GM18498 (cell line): ENCODE results near the gene SLC10A4.
"Not testable (repeated sequence)": the region's sequence is repeated elsewhere in the genome, so short reads cannot be mapped to it uniquely, and the experiment has no call there.

Experiments used
- ATAC-seq: cut with Tn5 transposase; IDR thresholded peaks from one replicate; pipeline ENCODE4 v1.9.1; 2021; ENCODE audit warnings: mild to moderate bottlenecking, moderate library complexity; ENCODE audit not compliant: unreplicated experiment

SLC10A4 gene, protein sequence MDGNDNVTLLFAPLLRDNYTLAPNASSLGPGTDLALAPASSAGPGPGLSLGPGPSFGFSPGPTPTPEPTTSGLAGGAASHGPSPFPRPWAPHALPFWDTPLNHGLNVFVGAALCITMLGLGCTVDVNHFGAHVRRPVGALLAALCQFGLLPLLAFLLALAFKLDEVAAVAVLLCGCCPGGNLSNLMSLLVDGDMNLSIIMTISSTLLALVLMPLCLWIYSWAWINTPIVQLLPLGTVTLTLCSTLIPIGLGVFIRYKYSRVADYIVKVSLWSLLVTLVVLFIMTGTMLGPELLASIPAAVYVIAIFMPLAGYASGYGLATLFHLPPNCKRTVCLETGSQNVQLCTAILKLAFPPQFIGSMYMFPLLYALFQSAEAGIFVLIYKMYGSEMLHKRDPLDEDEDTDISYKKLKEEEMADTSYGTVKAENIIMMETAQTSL

GRCh38 chr4:48483006-48483776, at the start of gene SLC10A4:
Gene SLC10A4, plus strand, starts transcription at chr4:48483343. Its CDS starts 219 bp downstream, at chr4:48483562.
- ATAC-seq: no peak

DNA sequence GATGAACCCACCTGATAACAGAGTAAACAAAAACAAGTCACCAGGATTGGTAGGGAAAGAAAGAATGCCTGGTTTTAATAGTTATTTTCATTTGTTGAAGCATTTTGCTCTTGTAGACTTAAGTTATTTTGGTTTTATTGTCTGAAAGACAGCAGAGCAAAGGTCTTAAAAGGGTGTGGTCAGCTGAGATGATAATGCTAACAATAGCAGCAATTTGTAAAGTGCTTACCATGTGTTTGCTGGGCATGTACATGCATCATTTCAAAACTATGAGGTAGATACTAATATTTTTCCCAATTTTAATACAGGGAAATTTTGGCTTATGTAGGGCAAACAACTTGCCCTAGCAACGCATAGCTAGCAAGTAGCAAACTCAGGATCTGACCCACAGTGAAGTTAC, 46.8 kb upstream of the SLC10A4 start:
- ATAC-seq: no peak

DNA sequence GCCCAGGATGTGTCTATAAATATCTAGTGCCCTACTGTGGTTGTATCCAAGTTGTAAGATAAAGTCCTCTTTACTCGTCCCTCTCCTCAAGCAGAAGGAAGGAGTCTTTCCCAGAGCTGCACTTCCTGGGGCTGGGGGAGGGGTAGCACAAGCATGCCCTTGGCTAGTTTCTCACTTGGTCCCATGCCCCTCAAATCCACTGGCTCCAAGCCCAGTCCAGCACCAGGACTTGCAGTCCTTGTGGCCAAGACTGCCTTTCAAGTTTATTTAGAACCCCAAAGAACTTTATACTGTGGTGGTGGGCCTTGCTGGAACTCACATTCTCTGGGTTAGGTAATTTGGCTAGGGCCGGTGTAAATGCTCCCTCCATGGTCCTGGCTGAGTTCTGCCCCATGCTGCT, 43.2 kb upstream of the SLC10A4 start:
- ATAC-seq: no peak

DNA sequence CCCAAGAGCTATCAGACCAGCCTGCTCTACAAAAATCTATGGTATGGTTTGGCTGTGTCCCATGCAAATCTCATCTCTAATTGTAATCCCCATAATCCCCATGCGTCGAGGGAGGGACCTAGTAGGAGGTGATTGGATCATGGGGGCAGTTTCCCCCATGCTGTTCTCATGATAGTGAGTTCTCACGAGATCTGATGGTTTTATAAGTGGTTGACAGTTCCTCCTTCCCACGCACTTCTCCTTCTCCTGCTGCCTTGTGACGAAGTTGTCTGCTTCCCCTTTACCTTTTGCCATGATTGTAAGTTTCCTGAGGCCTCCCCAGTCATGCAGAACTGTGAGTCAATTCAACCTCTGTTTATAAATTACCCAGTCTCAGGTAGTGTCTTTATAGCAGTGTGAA, 42.2 kb upstream of the SLC10A4 start:
- ATAC-seq: not testable (repeated sequence)

DNA sequence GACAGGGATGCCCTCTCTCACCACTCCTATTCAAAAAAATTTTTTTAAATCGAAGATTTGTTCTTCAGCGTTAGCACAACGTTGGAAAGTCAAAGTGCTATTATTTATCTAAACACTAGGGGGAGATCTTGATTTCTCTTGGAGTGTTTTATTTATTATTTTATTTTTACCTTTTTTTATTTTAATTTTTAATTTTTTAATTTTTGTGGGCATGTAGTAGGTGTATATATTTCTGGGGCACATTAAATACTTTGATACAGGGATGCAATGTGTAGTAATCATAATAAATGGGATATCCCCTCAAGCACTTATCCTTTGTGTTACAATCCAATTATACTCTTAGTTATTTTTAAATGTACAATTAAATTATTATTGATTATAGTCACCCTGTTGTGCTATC, 37.4 kb upstream of the SLC10A4 start:
- ATAC-seq: no peak

- no peak for ATAC-seq
Observed at GRCh38 chr4:48446642-48447041, 36.5 kb upstream of the SLC10A4 start.

- ATAC-seq: no peak
Observed at GRCh38 chr4:48449151-48449550, 34.0 kb upstream of the SLC10A4 start.

GRCh38 chr4:48450740-48451139, 32.4 kb upstream of the SLC10A4 start:
- ATAC-seq: no peak

DNA sequence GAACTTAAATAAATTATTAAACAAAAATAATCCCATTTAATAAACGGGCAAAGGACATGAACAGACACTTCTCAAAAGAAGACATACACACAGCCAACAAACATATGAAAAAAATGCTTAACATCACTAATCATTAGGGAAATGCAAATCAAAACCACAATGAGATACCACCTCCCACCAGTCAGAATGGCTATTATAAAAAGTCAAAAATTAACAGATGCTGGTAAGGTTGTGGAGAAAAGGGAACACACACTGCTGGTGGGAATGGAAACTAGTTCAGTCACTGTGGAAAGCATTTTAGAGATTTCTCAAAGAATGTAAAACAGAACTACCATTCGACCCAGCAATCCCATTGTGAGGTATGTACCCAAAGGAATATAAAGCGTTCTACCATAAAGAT, 31.5 kb upstream of the SLC10A4 start:
- ATAC-seq: not testable (repeated sequence)

- no peak for ATAC-seq
Observed at GRCh38 chr4:48454591-48454990, 28.6 kb upstream of the SLC10A4 start.

- ATAC-seq: no peak
Observed at GRCh38 chr4:48461000-48461399, 22.1 kb upstream of the SLC10A4 start.

DNA sequence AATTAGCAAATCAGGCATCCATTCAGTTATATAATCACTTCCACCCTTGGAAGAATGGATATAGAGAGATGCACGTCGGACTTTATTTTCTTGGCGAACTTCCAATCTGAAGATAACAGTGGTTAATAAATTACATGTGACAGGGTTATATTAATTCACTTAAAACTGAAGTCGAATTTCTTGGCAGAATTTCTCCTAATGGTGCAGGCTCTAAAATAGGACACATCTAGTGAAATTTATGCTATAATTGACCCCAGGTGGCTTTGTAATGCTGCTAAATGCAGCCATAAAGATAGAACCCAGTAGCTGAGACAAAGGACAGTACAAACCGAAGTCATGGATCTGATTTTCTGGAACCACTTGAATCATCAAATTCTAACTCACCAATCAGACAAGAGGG, 20.8 kb upstream of the SLC10A4 start:
- no peak for ATAC-seq

DNA sequence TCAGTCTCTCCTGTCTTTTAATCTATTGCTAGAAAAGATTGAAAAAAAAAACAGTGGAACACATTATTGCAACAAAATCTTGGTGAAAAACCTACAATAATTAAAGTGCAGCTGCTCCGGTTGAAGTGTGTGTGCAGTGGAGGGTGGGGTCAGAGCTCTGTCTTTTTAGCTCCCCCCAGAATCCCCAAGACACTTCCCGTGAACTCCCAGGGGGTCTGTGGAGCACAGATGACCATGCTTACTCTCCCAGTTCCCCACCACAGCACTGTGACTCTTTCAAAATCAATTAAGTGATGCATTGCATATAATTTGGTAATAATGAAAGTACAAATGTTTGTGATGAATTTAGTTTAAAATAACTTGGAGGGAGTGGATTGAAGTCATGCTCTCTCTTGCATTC, 15.7 kb upstream of the SLC10A4 start:
- ATAC-seq: no peak

GRCh38 chr4:48467891-48468290, 15.3 kb upstream of the SLC10A4 start:
- ATAC-seq: no peak

GRCh38 chr4:48470137-48470536, 13.0 kb upstream of the SLC10A4 start:
- ATAC-seq: no peak

DNA sequence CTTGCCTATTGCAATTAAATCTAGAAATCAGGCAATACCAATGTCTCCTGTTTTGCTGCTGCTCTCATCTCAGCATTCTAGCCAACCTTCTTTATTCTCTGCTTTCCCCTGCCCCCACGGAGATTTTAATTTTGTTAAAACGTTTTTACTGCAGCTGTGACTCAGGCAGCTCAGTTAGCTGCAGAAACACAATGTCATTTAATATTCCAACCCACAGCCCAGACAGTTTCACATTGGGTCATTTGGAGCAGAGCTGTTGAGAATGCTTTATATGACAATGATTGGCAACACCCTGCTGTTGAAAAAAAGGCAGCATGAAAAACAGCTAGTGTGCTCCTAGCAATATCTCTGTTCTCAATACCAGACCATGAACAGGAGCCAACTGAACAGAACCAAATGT, 12.6 kb upstream of the SLC10A4 start:
- ATAC-seq: no peak

GRCh38 chr4:48472794-48473193, 10.3 kb upstream of the SLC10A4 start:
- ATAC-seq: no peak

GRCh38 chr4:48475770-48476169, 7.4 kb upstream of the SLC10A4 start:
- no peak for ATAC-seq

- no peak for ATAC-seq
Observed at GRCh38 chr4:48478273-48478672, 4.9 kb upstream of the SLC10A4 start.

DNA sequence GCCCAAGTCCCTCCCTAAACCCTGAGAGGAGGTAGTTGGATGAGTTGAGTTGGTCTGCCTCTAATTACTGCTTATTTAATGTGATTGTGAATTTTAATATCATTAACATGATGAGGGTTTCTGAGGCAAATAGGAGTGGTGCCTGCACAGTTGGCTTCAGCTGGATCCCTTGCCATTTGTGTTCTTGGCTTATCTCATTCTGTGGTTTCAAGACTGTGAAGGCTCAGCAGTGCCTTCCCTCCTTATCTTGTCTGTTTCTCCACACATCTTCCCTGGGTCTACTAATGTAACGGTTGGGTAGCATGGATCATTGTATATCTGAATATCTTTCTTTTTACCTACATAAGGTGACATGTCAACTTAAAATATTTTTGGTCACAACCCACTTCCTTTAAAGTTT, 1.6 kb upstream of the SLC10A4 start:
- no peak for ATAC-seq

DNA sequence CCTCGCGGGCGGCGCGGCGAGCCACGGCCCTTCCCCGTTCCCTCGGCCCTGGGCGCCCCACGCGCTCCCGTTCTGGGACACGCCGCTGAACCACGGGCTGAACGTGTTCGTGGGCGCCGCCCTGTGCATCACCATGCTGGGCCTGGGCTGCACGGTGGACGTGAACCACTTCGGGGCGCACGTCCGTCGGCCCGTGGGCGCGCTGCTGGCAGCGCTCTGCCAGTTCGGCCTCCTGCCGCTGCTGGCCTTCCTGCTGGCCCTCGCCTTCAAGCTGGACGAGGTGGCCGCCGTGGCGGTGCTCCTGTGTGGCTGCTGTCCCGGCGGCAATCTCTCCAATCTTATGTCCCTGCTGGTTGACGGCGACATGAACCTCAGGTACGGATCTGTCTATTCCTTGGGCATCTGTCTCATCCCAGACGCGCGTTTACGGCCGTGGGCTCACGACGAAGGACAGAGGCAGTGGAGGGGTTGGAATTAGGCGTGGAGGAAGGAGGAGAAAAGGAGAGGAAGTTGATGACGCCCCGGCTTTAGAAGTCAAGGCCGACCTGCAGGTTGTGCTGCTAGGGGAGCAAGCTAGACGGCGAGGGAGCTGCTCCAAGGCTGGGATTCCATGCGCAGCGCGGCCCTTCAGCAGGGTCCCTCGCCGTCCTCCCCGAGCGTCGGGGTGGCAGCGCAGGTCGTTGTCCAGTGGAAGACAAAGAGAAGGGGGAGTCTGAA, 792 bp downstream of the SLC10A4 start:
- no peak for ATAC-seq
